Spleen (tissue), 11 donors: ENCODE results near the gene SLIT3. TPM values are rescaled to one million over a fixed set of nuclear protein-coding genes. Genes with fewer than 3 reads are reported as not detected.
"Not testable (repeated sequence)": the region's sequence is repeated elsewhere in the genome, so short reads cannot be mapped to it uniquely, and the experiment has no call there.

Experiments
- DNase-seq: peaks from one replicate; pipeline ENCODE4 v3.0.0-alpha.2; 2020
- H3K27ac ChIP-seq, 8 donors: fragments of 200-600 bp; sonication (generic) in 7 of 8; 1 replicate in 4 of 8; 2 replicates in 4 of 8; pipeline versions ENCODE4 v1.5.0 to v1.8.0; 2016 to 2021; ENCODE audit warnings: inconsistent platforms in 4 of 8, mild to moderate bottlenecking in 4 of 8, moderate library complexity in 1 of 8
- H3K27me3 ChIP-seq, 7 donors: fragments of 200-600 bp; sonication (generic) in 6 of 7; replicated peaks in 1 of 7; 1 replicate in 4 of 7; 2 replicates in 3 of 7; pipeline versions ENCODE4 v1.5.0 to v1.8.0; 2016 to 2021; ENCODE audit warnings: inconsistent platforms in 3 of 7, mild to moderate bottlenecking in 1 of 7
- H3K36me3 ChIP-seq, 6 donors: fragments of 200-600 bp; sonication (generic) in 5 of 6; 1 replicate in 4 of 6; 2 replicates in 2 of 6; pipeline versions ENCODE4 v1.5.0 to v1.8.0; 2016 to 2021; ENCODE audit warnings: inconsistent platforms in 2 of 6
- H3K4me1 ChIP-seq, 6 donors: fragments of 200-600 bp; sonication (generic) in 5 of 6; 1 replicate in 3 of 6; 2 replicates in 3 of 6; pipeline versions ENCODE4 v1.5.0 to v1.8.0; 2016 to 2021; ENCODE audit warnings: inconsistent platforms in 3 of 6
- H3K4me3 ChIP-seq, 8 donors: fragments of 200-600 bp; sonication (generic) in 7 of 8; 1 replicate in 4 of 8; 2 replicates in 4 of 8; pipeline versions ENCODE4 v1.5.0 to v1.8.0; 2016 to 2021; ENCODE audit warnings: inconsistent platforms in 4 of 8, mild to moderate bottlenecking in 4 of 8, moderate library complexity in 2 of 8
- H3K9me3 ChIP-seq, 8 donors: fragments of 200-600 bp; sonication (generic) in 7 of 8; 1 replicate in 4 of 8; 2 replicates in 4 of 8; pipeline versions ENCODE4 v1.5.0 to v1.8.0; 2016 to 2021; ENCODE audit warnings: inconsistent platforms in 4 of 8
- CTCF ChIP-seq, 11 experiments: fragments of 200-600 bp in 7 of 11; fragments of 450-650 bp in 4 of 11; sonication (generic) in 4 of 11; IDR thresholded peaks in 8 of 11; conservative IDR thresholded peaks in 3 of 11; 1 replicate in 7 of 11; 2 replicates in 4 of 11; pipeline versions ENCODE4 v1.4.0 to v1.8.0; 2016 to 2021; ENCODE audit warnings: antibody characterized with exemption in 11 of 11, inconsistent platforms in 4 of 11, mild to moderate bottlenecking in 1 of 11
- POLR2A ChIP-seq, 3 donors: fragments of 450-650 bp; IDR thresholded peaks; one replicate each; pipeline ENCODE4 v1.5.1; 2017; ENCODE audit warnings: antibody characterized with exemption in 3 of 3, mild to moderate bottlenecking in 1 of 3
- POLR2AphosphoS5 ChIP-seq, 3 donors: sonication (generic); formaldehyde crosslinking; IDR thresholded peaks; one replicate each; pipeline ENCODE4 v1.5.1; 2017; ENCODE audit warnings: antibody characterized with exemption in 3 of 3
- whole genome bisulfite sequencing, 5 donors: extraction: QIAGEN DNeasy Blood & Tissue Kit in 3 of 5; methylation state at CpG; one replicate each; pipeline versions ENCODE4 v1.1.5 to v1.1.7; 2013 to 2018; 5-methylcytosine and 5-hydroxymethylcytosine counted together
- intact Hi-C: fragments of 100-400 bp; cut with DNase I; formaldehyde crosslinking; loops from one replicate; pipeline ENCODE4 v1.15.0; 2023; ENCODE audit warnings: low total_unique reads
- polyA plus RNA-seq, 3 donors: library from polyadenylated mRNA; stranded (reverse); fragments of 200-250 nt; gene quantifications; one replicate each; pipeline ENCODE4 v1.2.1, GENCODE V29; 2013
- total RNA-seq, 7 donors: library from RNA; depleted of rRNA in 3 of 7; stranded (reverse); fragments of >200 nt in 3 of 7; fragmentation: NEBNext Ultra II Directional in 4 of 7; extraction: Animal tissue kit (Norgen Biotek cat#: 25700) in 4 of 7; gene quantifications; one replicate each; pipeline versions ENCODE4 v1.1.0 to v1.2.1, GENCODE V29; 2016 to 2021
- donor health status: healthy with polysubstance abuse.
- donor health status: DM: no; HTN: no; CAD: no; lungs with moderate emphysema.
- donor health status: DM: no; HTN: no; CAD: no.
- donor health status: Bipolar disorder and iron deficiency.
- donor health status: healthy.
- donor health status: DM: no; HTN: no; CAD: no.
- donor health status: DM: yes; HTN: yes; CAD: no.

SLIT3 gene
- total and polyA plus RNA-seq, 10 donors: 0.33 to 54.0 (median 13.2) TPM

GRCh38 chr5:169106911-169107706, 193.8 kb downstream of the SLIT3 start:
- DNase-seq: no peak
- H3K4me1 ChIP-seq: peaks cover 0 to 17% (median 9%) of the 10 kb centered on the region in 6 donors
- 54 to 73% (median 62%) methylated on average over 10 of the region's 10 CpGs for WGBS, 5 donors
- H3K27me3 ChIP-seq: no peaks in the 10 kb centered on the region
- TF ChIP-seq CTCF (IDR thresholded peaks at IDR 0.05 in 8 of 11, conservative IDR thresholded peaks at IDR 0.05 in 3 of 11) (no peak), POLR2AphosphoS5 (IDR thresholded peaks at IDR 0.05) (peak in 2 of 3 donors; percentile 16 to 67)
- H3K9me3 ChIP-seq: peaks cover 0 to 8% (median 0%) of the 10 kb centered on the region in 8 donors
- intact Hi-C loops: no loop called here
- no peaks in the 10 kb centered on the region for H3K36me3 ChIP-seq
- no peak overlapping the region for H3K4me3 ChIP-seq
- H3K27ac ChIP-seq: peak overlapping the region in 2 of 8 donors; percentile 2 to 15

GRCh38 chr5:169105582-169105981, 195.4 kb downstream of the SLIT3 start:
- H3K4me1 ChIP-seq: peaks cover 0 to 17% (median 9%) of the 10 kb centered on the region in 6 donors
- intact Hi-C loops, H3K36me3 ChIP-seq, DNase-seq, H3K27me3 ChIP-seq, H3K27ac ChIP-seq, H3K9me3 ChIP-seq, H3K4me3 ChIP-seq: not testable (repeated sequence)
- WGBS, 5 donors: 71 to 88% (median 77%) methylated on average over 2 of the region's 2 CpGs

- Histone ChIP-seq H3K4me1 (peaks cover 0 to 17% (median 9%) of the 10 kb centered on the region in 6 donors), H3K27ac (no peak overlapping the region), H3K4me3 (no peak overlapping the region), H3K36me3 (no peaks in the 10 kb centered on the region), H3K27me3 (no peaks in the 10 kb centered on the region), H3K9me3 (peaks cover 0 to 8% (median 0%) of the 10 kb centered on the region in 8 donors)
- TF ChIP-seq POLR2AphosphoS5 (IDR thresholded peaks at IDR 0.05) (no peak), CTCF (IDR thresholded peaks at IDR 0.05 in 8 of 11, conservative IDR thresholded peaks at IDR 0.05 in 3 of 11) (no peak), POLR2A (IDR thresholded peaks at IDR 0.05) (no peak)
- DNase-seq: no peak
- intact Hi-C loops: no loop called here
- WGBS, 5 donors: 76 to 85% (median 79%) methylated on average over 15 of the region's 15 CpGs
These were observed 195.9 kb downstream of the SLIT3 start for GRCh38 chr5:169104937-169105494.

GRCh38 chr5:169103586-169104181, 197.3 kb downstream of the SLIT3 start:
- H3K4me3 ChIP-seq: no peak overlapping the region
- WGBS, 5 donors: 56 to 72% (median 65%) methylated on average over 11 of the region's 11 CpGs
- intact Hi-C loops: no loop called here
- no peaks in the 10 kb centered on the region for H3K27me3 ChIP-seq
- H3K9me3 ChIP-seq: no peaks in the 10 kb centered on the region
- peaks cover 0 to 17% (median 9%) of the 10 kb centered on the region in 6 donors for H3K4me1 ChIP-seq
- TF ChIP-seq POLR2AphosphoS5 (IDR thresholded peaks at IDR 0.05) (peak in 2 of 3 donors; percentile 31 to 45), CTCF (IDR thresholded peaks at IDR 0.05 in 8 of 11, conservative IDR thresholded peaks at IDR 0.05 in 3 of 11) (no peak), POLR2A (IDR thresholded peaks at IDR 0.05) (no peak)
- no peaks in the 10 kb centered on the region for H3K36me3 ChIP-seq
- no peak overlapping the region for H3K27ac ChIP-seq
- no peak for DNase-seq
